NCI-H1105 treated with DMSO at 0.1 percent for 48 hours (cell line): ENCODE results near the gene STS.

Experiments used
- DNase-seq: peaks from one replicate; lab custom pipeline; 2025; lab: John Stamatoyannopoulos, UW

The STS gene

GRCh38 chrX:7147413-7147977 lies at the start of gene STS:
Gene STS (plus strand): TSS chrX:7147712. CDS start chrX:7253200, 105,488 bp downstream.
- peak; percentile 23 for DNase-seq

GRCh38 chrX:7100022-7100421 lies 47.5 kb upstream of the STS start:
- no peak for DNase-seq

GRCh38 chrX:7102119-7102518 lies 45.4 kb upstream of the STS start:
- DNase-seq = no peak

GRCh38 chrX:7106649-7107048 lies 40.9 kb upstream of the STS start:
- DNase-seq = no peak

- DNase-seq = no peak
These were observed 39.5 kb upstream of the STS start for GRCh38 chrX:7108030-7108429.

- no peak for DNase-seq
These were observed 38.4 kb upstream of the STS start for GRCh38 chrX:7109049-7109531.

GRCh38 chrX:7109838-7110793 lies 37.4 kb upstream of the STS start:
- no peak for DNase-seq

- no peak for DNase-seq
These were observed 36.7 kb upstream of the STS start for GRCh38 chrX:7110821-7111276.

- DNase-seq = no peak
These were observed 36.0 kb upstream of the STS start for GRCh38 chrX:7111518-7111917.

GRCh38 chrX:7112071-7112470 lies 35.4 kb upstream of the STS start:
- DNase-seq = no peak

- no peak for DNase-seq
These were observed 32.0 kb upstream of the STS start for GRCh38 chrX:7115557-7115956.

- DNase-seq = no peak
These were observed 31.4 kb upstream of the STS start for GRCh38 chrX:7116081-7116480.

- DNase-seq = no peak
These were observed 29.9 kb upstream of the STS start for GRCh38 chrX:7117587-7117986.

- DNase-seq = peak; percentile 78
These were observed 27.3 kb upstream of the STS start for GRCh38 chrX:7119950-7120877.

GRCh38 chrX:7120878-7121219 lies 26.7 kb upstream of the STS start:
- DNase-seq = no peak

GRCh38 chrX:7127056-7127455 lies 20.5 kb upstream of the STS start:
- DNase-seq = no peak

- DNase-seq = no peak
These were observed 15.9 kb upstream of the STS start for GRCh38 chrX:7131621-7132020.

GRCh38 chrX:7132335-7133049 lies 15.0 kb upstream of the STS start:
- DNase-seq = no peak

GRCh38 chrX:7133050-7133440 lies 14.5 kb upstream of the STS start:
- no peak for DNase-seq

GRCh38 chrX:7134981-7135380 lies 12.5 kb upstream of the STS start:
- no peak for DNase-seq

- DNase-seq = no peak
These were observed 8.1 kb upstream of the STS start for GRCh38 chrX:7139202-7140081.
